SU-DHL-6 (cell line): ENCODE measurements around the gene CMTM5.

ENCODE experiments used
- H2AFZ ChIP-seq: fragments of 200-600 bp; sonication (generic); 2 replicates; pipeline ENCODE4 v1.6.1; 2014; ENCODE audit warnings: low read depth, mild to moderate bottlenecking, moderate library complexity, mixed read lengths, antibody characterized with exemption, low read length; ENCODE audit not compliant: severe bottlenecking
- H3F3A ChIP-seq: fragments of 200-600 bp; shearing (Covaris generic); 2 replicates; pipeline ENCODE4 v1.6.0; 2016; ENCODE audit warnings: antibody characterized with exemption, mild to moderate bottlenecking; ENCODE audit not compliant: insufficient read depth
- H3K27ac ChIP-seq: fragments of 200-600 bp; sonication (generic); 2 replicates; pipeline ENCODE4 v1.5.1; 2016; ENCODE audit warnings: low read depth, mild to moderate bottlenecking, low read length, moderate library complexity, mixed read lengths
- H3K27me3 ChIP-seq: fragments of 200-600 bp; sonication (generic), shearing (Covaris generic); 2 replicates; pipeline ENCODE4 v1.6.0; 2014; ENCODE audit warnings: mild to moderate bottlenecking, low read length
- H3K36me3 ChIP-seq: fragments of 200-600 bp; sonication (generic); 2 replicates; pipeline ENCODE4 v1.6.1; 2014; ENCODE audit warnings: mild to moderate bottlenecking, low read length, mixed read lengths
- H3K4me2 ChIP-seq: fragments of 300-600, 200-600 bp; shearing (Covaris generic), sonication (generic); 2 replicates; pipeline ENCODE4 v1.6.0; 2014; ENCODE audit warnings: low read length, low read depth, mild to moderate bottlenecking; ENCODE audit not compliant: poor library complexity, severe bottlenecking
- H3K4me3 ChIP-seq: fragments of 200-600 bp; sonication (generic); 2 replicates; pipeline ENCODE4 v1.5.1; 2014; ENCODE audit warnings: antibody characterized with exemption, low read length, mild to moderate bottlenecking, mixed read lengths; ENCODE audit not compliant: insufficient read depth, poor library complexity, severe bottlenecking
- H3K79me2 ChIP-seq: fragments of 200-600 bp; sonication (generic); 2 replicates; pipeline ENCODE4 v1.6.1; 2014; ENCODE audit warnings: mild to moderate bottlenecking, low read length, moderate library complexity; ENCODE audit not compliant: insufficient read depth
- H3K9ac ChIP-seq: fragments of 200-600 bp; sonication (generic); 2 replicates; pipeline ENCODE4 v1.7.0; 2014; ENCODE audit warnings: mild to moderate bottlenecking, low read length
- H3K9me2 ChIP-seq: fragments of 200-600 bp; sonication (generic); replicated peaks from 2 replicates; pipeline ENCODE4 v1.6.1; 2014; ENCODE audit warnings: low read length; ENCODE audit not compliant: insufficient read depth
- H3K9me3 ChIP-seq: fragments of 200-600 bp; sonication (generic); 2 replicates; pipeline ENCODE4 v1.6.1; 2014; ENCODE audit warnings: low read length, mixed read lengths; ENCODE audit not compliant: insufficient read depth
- H4K20me1 ChIP-seq: fragments of 200-600 bp; sonication (generic); 2 replicates; pipeline ENCODE4 v1.6.1; 2014; ENCODE audit warnings: low read depth, mild to moderate bottlenecking, antibody characterized with exemption, low read length, moderate library complexity, mixed read lengths
- EZH2phosphoT487 ChIP-seq: fragments of 200-600 bp; sonication (generic), shearing (Covaris generic); conservative IDR thresholded peaks from 2 replicates; pipeline ENCODE4 v1.6.1; 2018; ENCODE audit warnings: mild to moderate bottlenecking, antibody characterized with exemption, low read length, moderate library complexity, mixed read lengths
- TF ChIP-seq, protein P1 (sequence below): fragments of 200-600 bp; sonication (generic); IDR thresholded peaks from one replicate; pipeline ENCODE4 v1.5.1; 2017; ENCODE audit warnings: antibody characterized with exemption, mild to moderate bottlenecking, low read length, moderate library complexity; ENCODE audit not compliant: insufficient read depth, poor library complexity, severe bottlenecking

The CMTM5 gene

DNA sequence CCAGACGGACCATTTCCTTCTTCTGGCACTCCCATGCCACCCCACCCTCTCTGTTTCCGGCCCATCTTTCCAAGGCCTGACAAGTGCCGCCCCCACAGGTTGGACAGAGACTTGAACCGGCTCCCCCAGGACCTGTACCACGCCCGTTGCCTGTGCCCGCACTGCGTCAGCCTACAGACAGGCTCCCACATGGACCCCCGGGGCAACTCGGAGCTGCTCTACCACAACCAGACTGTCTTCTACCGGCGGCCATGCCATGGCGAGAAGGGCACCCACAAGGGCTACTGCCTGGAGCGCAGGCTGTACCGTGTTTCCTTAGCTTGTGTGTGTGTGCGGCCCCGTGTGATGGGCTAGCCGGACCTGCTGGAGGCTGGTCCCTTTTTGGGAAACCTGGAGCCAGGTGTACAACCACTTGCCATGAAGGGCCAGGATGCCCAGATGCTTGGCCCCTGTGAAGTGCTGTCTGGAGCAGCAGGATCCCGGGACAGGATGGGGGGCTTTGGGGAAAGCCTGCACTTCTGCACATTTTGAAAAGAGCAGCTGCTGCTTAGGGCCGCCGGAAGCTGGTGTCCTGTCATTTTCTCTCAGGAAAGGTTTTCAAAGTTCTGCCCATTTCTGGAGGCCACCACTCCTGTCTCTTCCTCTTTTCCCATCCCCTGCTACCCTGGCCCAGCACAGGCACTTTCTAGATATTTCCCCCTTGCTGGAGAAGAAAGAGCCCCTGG, 1.2 kb upstream of the CMTM5 start:
- H3K36me3 ChIP-seq: no peaks in the 10 kb centered on the region
- H3K9ac ChIP-seq: no peak overlapping the region
- no peaks in the 10 kb centered on the region for H3K9me3 ChIP-seq
- no peak overlapping the region for H3K4me3 ChIP-seq
- no peak overlapping the region for H2AFZ ChIP-seq
- H3K4me2 ChIP-seq: no peak overlapping the region
- TF ChIP-seq, protein P1, sequence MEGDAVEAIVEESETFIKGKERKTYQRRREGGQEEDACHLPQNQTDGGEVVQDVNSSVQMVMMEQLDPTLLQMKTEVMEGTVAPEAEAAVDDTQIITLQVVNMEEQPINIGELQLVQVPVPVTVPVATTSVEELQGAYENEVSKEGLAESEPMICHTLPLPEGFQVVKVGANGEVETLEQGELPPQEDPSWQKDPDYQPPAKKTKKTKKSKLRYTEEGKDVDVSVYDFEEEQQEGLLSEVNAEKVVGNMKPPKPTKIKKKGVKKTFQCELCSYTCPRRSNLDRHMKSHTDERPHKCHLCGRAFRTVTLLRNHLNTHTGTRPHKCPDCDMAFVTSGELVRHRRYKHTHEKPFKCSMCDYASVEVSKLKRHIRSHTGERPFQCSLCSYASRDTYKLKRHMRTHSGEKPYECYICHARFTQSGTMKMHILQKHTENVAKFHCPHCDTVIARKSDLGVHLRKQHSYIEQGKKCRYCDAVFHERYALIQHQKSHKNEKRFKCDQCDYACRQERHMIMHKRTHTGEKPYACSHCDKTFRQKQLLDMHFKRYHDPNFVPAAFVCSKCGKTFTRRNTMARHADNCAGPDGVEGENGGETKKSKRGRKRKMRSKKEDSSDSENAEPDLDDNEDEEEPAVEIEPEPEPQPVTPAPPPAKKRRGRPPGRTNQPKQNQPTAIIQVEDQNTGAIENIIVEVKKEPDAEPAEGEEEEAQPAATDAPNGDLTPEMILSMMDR: no peak
- TF ChIP-seq EZH2phosphoT487: no peak
- no peak overlapping the region for H3K27ac ChIP-seq
- no peaks in the 10 kb centered on the region for H3K27me3 ChIP-seq
- H3F3A ChIP-seq: no peaks in the 10 kb centered on the region
- H3K9me2 ChIP-seq: no peaks in the 10 kb centered on the region
- no peaks in the 10 kb centered on the region for H4K20me1 ChIP-seq
- no peaks in the 10 kb centered on the region for H3K79me2 ChIP-seq

DNA sequence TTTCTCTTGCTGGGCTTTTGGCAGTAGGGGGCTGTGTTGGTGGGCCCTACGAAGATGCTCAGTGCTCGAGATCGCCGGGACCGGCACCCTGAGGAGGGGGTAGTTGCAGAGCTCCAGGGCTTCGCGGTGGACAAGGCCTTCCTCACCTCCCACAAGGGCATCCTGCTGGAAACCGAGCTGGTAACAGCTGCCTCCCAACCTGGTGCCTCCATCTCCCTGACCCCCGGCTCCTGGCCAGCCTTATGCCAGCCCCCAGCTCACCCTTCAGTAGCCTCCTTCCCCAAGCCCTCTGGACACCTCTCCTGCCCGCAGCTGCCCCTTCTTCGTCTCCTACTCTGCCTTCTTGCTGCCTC, 328 bp downstream of the CMTM5 start:
- Histone ChIP-seq H3K9me3 (no peaks in the 10 kb centered on the region), H3K9ac (no peak overlapping the region), H3K4me2 (no peak overlapping the region), H4K20me1 (no peaks in the 10 kb centered on the region), H3K79me2 (no peaks in the 10 kb centered on the region), H2AFZ (no peak overlapping the region), H3K4me3 (no peak overlapping the region), H3K9me2 (no peaks in the 10 kb centered on the region), H3K27ac (no peak overlapping the region), H3F3A (no peaks in the 10 kb centered on the region), H3K36me3 (no peaks in the 10 kb centered on the region), H3K27me3 (no peaks in the 10 kb centered on the region)
- TF ChIP-seq, protein P1: no peak
- no peak for TF ChIP-seq EZH2phosphoT487

DNA sequence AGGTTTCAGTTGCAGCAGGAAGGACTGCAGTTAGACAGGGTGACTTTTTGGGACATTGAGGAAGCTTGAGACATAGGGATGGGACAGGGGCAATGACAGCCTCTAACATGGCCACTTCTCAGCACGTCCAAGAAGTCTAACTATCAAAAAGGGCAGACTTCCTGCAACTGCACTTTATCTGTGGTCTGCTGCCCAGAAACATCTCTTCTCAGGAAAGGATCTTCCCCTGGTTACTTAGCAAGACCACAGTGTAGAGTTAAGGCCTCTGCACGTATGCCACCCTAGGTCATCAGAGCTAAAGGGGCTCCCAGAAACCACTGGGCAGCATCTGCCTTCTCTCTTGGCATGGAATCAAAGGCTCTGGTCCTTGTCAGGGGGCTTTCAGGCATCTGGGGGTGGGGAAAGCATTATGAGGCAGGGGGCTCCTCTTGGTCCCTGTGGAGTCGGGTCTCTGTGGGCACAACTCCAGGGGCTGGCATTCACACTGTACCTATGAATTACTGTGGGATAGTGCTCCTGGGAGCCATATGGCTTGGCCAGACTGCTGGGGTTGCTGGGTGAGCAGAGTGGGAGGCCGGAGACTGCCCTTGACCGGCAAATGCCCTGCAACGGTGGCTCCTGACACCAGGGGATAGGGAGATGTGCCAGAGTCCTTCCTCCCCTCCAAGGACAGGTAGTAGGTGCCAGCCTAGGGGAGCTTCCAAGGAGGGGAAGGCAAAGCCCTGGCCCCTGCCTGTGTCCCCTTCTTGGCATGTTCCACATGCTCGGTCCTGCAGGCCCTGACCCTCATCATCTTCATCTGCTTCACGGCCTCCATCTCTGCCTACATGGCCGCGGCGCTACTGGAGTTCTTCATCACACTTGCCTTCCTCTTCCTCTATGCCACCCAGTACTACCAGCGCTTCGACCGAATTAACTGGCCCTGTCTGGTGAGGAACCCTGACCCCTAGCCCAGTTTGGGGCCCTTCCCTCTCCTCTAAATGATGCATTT, 1.0 kb downstream of the CMTM5 start:
- Histone ChIP-seq H3K9me2 (no peaks in the 10 kb centered on the region), H3K79me2 (no peaks in the 10 kb centered on the region), H3K9me3 (no peaks in the 10 kb centered on the region), H2AFZ (no peak overlapping the region), H4K20me1 (no peaks in the 10 kb centered on the region), H3K27me3 (no peaks in the 10 kb centered on the region), H3F3A (no peaks in the 10 kb centered on the region), H3K36me3 (no peaks in the 10 kb centered on the region), H3K4me2 (no peak overlapping the region), H3K9ac (no peak overlapping the region), H3K27ac (no peak overlapping the region), H3K4me3 (no peak overlapping the region)
- TF ChIP-seq, protein P1: no peak
- TF ChIP-seq EZH2phosphoT487: no peak
